Stimulated activated CD4-positive, alpha-beta T cell treated with anti-CD3 and anti-CD28 coated beads, Interleukin-1b, Interleukin-23, amount 100 ng/mL, for 48 hours (primary cell): Measurements from ENCODE around the gene DEFB132.

ENCODE experiments used
- DNase-seq: peaks from one replicate; pipeline ENCODE4 v3.0.0-alpha.2; 2020

Gene DEFB132

DNA sequence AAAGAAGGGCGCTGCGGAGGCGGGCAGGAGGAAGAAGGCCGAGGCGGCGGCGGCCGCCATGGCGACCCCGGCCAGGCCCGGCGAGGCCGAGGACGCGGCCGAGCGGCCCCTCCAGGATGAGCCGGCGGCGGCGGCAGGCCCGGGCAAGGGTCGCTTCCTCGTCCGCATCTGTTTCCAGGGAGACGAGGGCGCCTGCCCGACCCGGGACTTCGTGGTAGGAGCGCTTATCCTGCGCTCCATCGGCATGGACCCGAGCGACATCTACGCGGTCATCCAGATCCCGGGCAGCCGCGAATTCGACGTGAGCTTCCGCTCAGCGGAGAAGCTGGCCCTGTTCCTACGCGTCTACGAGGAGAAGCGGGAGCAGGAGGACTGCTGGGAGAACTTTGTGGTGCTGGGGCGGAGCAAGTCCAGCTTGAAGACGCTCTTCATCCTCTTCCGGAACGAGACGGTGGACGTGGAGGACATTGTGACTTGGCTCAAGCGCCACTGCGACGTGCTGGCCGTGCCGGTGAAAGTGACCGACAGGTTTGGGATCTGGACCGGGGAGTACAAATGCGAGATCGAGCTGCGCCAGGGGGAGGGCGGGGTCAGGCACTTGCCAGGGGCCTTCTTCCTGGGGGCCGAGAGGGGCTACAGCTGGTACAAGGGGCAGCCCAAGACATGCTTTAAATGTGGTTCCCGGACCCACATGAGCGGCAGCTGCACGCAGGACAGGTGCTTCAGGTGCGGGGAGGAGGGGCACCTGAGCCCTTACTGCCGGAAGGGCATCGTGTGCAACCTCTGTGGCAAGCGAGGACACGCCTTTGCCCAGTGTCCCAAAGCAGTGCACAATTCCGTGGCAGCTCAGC lies 40.6 kb downstream of the DEFB132 start:
- peak; percentile 48 for DNase-seq

DNA sequence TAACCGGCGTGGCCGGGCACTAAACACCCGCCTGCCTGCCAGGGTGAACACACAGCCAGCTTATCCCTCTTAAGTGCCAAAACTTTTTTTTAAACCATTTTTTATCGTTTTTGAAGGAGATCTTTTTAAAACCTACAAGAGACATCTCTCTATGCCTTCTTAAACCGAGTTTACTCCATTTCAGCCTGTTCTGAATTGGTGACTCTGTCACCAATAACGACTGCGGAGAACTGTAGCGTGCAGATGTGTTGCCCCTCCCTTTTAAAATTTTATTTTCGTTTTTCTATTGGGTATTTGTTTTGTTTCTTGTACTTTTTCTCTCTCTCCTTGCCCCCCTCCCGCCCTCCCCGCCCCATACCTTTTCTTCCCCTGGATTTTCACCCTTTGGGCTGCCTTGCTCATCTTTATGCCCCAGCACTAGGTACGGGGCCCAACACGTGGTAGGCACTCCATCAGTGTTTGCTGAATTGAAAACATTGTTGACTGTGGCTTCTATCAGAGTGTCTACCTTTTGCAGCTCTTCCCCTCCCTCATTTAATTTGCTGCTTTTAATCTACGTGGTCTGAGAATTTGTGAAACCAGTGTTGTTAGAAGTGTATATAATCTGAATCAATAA lies 41.4 kb downstream of the DEFB132 start:
- no peak for DNase-seq

DNA sequence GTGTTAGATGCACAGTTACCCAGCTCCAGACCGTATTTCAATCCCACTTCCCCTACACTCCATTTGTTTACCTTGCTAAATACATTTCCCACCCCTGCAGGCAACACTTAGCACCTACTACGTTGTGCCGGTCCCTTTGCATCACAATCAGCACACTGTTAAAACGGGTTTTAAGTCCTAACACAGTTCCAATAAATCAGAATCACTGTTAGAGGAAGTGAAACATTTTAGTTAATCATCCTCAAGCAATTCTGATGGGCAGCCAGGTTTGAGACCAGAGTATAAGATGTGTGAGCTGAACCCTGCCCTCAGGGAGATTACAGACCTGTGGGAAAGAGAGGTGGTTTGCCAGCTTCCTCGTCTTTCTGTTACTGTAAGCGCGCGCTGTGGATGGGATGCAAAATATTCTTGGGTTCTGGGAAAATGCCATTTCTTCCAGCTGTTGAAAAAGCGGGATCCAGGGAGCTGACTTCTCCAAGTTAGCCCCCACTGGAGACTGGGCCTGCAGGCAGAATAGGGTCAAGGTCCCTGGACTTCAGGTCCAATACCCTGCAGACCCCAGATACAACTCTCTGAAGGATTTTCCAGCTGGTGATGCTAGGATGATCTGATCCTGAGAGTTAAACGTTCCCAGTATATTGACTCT lies 42.9 kb downstream of the DEFB132 start:
- no peak for DNase-seq

DNA sequence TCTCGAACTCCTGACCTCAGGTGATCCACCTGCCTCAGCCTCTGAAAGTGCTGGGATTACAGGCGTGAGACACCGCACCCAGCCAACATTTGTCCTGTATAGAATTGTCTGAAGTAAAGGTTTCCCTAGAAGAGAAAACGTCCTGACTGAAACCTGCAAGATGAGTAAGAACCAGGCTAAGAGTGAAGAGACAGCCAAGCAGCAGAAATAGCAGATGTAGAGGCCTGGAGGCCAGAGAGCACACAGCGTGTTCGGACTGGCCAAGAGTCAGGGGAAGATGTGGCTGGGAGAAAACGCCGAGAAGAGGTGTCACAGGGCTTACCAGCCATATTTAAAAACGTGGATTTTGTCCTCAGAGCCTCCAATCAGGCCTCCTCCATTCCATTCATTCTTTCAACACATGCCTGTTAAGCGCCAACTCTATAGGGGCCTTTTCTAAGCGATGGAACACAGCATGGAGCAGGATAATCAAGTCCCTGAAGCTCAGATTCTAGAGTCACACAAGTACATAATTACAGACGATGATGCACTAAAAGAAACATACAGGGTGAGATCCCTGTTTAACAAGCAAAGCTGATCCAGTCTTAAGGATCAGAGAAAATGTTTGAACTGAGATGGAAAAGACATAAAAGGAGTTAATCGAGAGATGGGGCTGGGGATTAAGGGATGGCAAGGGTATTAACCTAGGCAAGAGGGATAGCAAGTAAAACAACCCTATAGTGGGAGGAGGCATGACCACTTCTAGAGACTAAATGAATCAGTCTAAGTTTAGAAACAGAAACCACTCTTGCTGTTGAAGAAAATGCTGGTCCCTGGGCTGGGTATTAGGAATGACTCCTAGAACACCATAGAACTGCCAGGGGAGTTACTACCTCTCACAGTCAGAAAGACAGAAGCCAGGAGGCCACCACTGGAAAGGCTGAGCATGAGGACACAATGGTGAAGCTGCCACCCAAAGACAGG lies 44.6 kb downstream of the DEFB132 start:
- DNase-seq = no peak

DNA sequence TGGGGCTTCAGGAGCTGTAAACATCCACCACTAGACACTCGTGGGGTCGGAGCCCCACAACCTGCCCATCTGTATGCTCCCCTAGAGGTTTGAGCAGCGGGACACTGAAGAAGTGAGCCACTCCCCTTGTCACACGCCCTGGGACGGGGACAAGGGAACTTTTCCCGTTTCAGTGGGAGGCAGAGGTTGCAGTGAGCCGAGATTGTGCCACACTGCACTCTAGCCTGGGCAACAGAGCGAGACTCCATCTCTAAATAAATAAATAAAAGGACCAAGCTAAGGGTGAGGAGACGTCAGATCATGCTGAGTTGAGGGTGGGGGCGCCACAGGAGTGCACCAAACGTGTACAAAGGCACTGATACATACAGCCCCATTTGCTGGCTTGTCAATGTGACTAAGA lies 48.2 kb downstream of the DEFB132 start:
- DNase-seq = no peak

DNA sequence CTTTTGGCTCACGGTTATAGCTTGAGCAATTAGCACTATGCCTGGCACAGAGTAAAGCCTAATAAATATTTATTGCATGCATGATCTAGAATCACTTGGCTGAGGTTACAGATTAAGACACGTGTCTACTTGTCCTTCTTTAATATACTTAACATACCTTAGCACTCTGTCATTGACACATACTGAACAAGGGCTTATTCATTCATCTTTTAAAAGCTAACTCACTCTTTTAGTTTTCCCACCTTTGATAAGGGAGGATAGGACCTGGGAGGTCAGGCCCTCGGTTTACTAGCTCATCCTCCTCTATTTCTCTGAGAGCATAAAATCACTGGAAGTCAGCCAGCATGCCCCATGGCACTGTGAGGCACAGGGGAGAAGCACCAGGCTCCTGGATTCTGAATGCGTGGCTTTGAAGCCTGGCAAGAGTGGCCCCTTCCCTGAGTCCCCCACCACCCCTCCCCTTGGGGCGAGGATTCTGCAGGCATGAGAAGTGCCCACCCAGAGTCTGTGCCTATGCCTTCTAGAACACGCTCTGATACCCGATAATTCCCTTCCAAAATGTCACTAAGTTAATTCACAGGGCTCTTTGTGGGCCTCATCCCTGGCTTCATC lies 51.0 kb downstream of the DEFB132 start:
- no peak for DNase-seq

DNA sequence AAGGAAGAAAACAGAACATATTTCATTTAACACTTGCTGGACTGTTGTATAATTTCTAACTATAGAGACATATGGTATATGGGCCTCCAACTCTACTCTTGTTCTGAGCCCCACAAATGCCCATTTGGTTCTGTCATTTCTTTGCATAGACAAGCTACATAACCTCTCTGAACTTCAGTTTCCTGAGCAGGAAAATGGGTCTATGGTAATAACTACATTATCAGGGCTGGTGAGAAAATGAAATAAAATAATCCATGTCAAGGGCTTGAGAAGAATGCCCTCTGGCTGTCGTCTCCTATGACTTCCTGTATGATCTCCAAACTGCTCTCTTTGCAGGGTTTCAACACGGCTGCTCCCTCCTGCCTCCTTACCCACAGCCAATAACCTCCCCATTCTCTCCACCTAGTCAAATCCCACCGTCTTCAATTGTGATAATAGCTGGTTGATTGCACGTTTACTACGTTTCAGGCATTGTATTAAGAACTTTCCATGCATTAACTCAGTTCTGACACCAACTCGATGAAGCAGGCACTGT lies 51.8 kb downstream of the DEFB132 start:
- no peak for DNase-seq

DNA sequence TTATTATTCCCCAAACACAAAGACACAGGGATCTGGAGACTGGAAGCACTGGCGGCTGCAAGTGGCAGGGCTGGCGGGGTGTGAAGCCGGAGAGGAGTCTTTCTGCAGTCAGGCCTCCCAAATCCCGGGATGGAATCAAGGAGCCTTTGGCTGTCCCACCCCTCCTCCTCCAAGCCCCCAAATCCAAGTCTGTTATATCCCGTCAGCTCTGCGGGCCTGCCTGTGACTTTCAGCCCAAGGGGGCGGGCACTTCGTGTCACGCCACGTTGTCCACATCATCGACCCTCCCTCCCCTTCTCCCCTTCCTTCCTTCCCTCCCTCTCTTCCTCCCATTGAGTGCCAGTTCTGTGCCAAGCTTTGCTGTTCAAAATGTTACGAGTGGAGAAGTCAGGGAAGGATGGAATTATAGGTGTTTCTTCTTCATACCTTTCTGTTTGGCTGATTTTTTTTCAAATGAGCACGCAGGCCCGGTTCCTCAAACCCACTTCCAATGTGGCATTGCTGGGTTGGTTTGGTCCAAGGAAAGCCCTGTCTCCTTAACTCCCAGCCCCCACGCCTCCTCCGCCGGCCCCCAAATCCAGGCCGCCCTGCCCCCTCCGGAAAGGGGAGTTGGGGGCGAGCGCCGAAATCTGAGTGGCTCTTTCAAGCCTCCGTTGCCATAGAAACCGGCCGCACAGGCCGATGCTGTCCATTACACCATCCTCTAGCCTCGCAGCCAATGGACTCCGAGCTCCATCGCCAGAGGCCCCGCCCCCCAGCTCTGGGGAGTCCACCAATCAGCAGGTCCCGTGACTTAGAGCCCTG lies 52.5 kb downstream of the DEFB132 start:
- peak; percentile 94 for DNase-seq

DNA sequence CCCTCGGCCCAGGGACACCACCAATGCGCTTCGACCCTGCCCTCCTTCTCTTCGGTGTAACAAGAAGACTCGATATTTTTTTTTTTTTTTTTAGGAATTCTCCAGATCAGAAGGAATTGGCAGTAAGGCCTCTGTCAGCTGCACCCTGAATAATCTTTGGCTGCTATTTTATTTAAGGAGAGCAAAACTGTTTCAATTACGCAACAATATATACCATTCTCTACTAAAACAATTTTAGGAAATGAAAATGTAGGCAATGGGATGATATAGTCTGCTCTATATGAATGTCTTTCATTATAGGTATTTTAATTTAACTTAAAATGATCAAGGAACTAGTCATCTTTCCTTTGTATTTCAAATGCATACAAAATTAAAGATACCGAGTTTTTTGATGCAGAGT lies 53.1 kb downstream of the DEFB132 start:
- DNase-seq = no peak
